Coronary artery (tissue), 2 donors: ENCODE data around the gene SREBF1.

ENCODE experiments used
- DNase-seq: peaks from one replicate; pipeline ENCODE4 v3.0.0-alpha.2; 2017; ENCODE audit warnings: low spot score
- H3K27ac ChIP-seq, 2 donors: fragments of 200-600 bp; sonication (generic); one replicate each; pipeline ENCODE4 v1.5.1; 2016 to 2019
- H3K4me3 ChIP-seq: fragments of 200-600 bp; sonication (generic); 2 replicates; pipeline ENCODE4 v1.5.1; 2016; ENCODE audit warnings: mild to moderate bottlenecking, moderate library complexity
- CTCF ChIP-seq: fragments of 200-600 bp; sonication (generic); IDR thresholded peaks from one replicate; pipeline ENCODE4 v1.5.1; 2019; ENCODE audit warnings: antibody characterized with exemption

Gene SREBF1

GRCh38 chr17:17836818-17837379 is at the start of gene SREBF1:
TSS of gene SREBF1 (minus strand) at chr17:17836986. CDS start at chr17:17836817, 169 bp downstream.
- H3K4me3 ChIP-seq = peak within 1 kb of the TSS; percentile 99
- TF ChIP-seq CTCF = no peak
- H3K27ac ChIP-seq = peak within 1 kb of the TSS; percentile 99
- DNase-seq = no peak

GRCh38 chr17:17886226-17886625 is 49.4 kb upstream of the SREBF1 start:
- no peak for TF ChIP-seq CTCF
- no peak for DNase-seq
- no peak overlapping the region for H3K27ac ChIP-seq
- H3K4me3 ChIP-seq = no peak overlapping the region

GRCh38 chr17:17884391-17885357 is 47.9 kb upstream of the SREBF1 start:
- no peak for TF ChIP-seq CTCF
- Histone ChIP-seq H3K27ac (no peak overlapping the region), H3K4me3 (no peak overlapping the region)
- no peak for DNase-seq

GRCh38 chr17:17883801-17884200 is 47.0 kb upstream of the SREBF1 start:
- TF ChIP-seq CTCF = no peak
- Histone ChIP-seq H3K4me3 (no peak overlapping the region), H3K27ac (no peak overlapping the region)
- no peak for DNase-seq

GRCh38 chr17:17882082-17882581 is 45.3 kb upstream of the SREBF1 start:
- no peak overlapping the region for H3K27ac ChIP-seq
- no peak for DNase-seq
- H3K4me3 ChIP-seq = no peak overlapping the region
- no peak for TF ChIP-seq CTCF

GRCh38 chr17:17880577-17881196 is 43.9 kb upstream of the SREBF1 start:
- DNase-seq = peak; percentile 61
- Histone ChIP-seq H3K4me3 (no peak overlapping the region), H3K27ac (no peak overlapping the region)
- TF ChIP-seq CTCF = no peak
